Breast epithelium (tissue), 3 donors: ENCODE results near the gene CDK2.

Experiments used
- POLR2A ChIP-seq: fragments of 450-650 bp; IDR thresholded peaks from one replicate; pipeline ENCODE4 v1.6.1; 2016; ENCODE audit warnings: antibody characterized with exemption, mild to moderate bottlenecking, moderate library complexity
- POLR2AphosphoS5 ChIP-seq, 3 donors: sonication (generic); formaldehyde crosslinking; IDR thresholded peaks; one replicate each; pipeline ENCODE4 v1.6.1; 2017; ENCODE audit warnings: antibody characterized with exemption in 3 of 3
- TF ChIP-seq, protein P1 (sequence below), 3 donors: fragments of 450-650 bp; IDR thresholded peaks; one replicate each; pipeline ENCODE4 v1.5.1; 2016 to 2017; ENCODE audit warnings: antibody characterized with exemption in 3 of 3, mild to moderate bottlenecking in 3 of 3, moderate library complexity in 3 of 3

DNA sequence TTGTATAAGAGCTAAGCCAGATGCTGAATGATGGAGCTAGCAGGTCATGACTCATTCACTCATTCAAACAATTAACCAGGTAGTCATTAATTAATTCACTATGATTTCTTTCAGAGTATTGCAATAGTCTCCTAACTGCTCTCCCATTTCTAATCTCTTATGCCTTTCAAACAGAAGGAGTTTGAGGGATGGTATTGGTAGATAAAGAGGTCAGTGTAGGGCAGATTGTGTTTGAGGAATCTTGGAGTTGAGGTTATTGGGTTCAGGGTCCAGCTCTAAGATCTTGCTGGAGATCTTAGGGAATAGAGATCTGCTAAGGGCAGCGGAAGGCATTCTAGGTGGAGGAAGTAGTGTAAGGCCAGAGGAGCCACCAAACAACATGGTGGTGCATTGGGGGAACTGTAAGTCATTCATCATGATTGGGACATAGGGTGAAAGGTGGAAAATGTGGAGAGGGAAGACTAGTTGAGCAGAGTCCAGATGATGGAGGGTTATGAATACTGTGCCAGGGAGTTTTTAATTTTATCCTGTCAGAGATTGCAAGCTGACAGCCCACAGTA lies 24.0 kb upstream of the CDK2 start:
- TF ChIP-seq, protein P1, sequence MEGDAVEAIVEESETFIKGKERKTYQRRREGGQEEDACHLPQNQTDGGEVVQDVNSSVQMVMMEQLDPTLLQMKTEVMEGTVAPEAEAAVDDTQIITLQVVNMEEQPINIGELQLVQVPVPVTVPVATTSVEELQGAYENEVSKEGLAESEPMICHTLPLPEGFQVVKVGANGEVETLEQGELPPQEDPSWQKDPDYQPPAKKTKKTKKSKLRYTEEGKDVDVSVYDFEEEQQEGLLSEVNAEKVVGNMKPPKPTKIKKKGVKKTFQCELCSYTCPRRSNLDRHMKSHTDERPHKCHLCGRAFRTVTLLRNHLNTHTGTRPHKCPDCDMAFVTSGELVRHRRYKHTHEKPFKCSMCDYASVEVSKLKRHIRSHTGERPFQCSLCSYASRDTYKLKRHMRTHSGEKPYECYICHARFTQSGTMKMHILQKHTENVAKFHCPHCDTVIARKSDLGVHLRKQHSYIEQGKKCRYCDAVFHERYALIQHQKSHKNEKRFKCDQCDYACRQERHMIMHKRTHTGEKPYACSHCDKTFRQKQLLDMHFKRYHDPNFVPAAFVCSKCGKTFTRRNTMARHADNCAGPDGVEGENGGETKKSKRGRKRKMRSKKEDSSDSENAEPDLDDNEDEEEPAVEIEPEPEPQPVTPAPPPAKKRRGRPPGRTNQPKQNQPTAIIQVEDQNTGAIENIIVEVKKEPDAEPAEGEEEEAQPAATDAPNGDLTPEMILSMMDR (IDR thresholded peaks at IDR 0.05) = no peak
- TF ChIP-seq POLR2A (no peak), POLR2AphosphoS5 (IDR thresholded peaks at IDR 0.05) (no peak)
